ENCODE measurements around the gene AS3MT.
"Not testable (repeated sequence)": the region's sequence is repeated elsewhere in the genome, so short reads cannot be mapped to it uniquely, and the experiment has no call there.

The AS3MT gene, protein sequence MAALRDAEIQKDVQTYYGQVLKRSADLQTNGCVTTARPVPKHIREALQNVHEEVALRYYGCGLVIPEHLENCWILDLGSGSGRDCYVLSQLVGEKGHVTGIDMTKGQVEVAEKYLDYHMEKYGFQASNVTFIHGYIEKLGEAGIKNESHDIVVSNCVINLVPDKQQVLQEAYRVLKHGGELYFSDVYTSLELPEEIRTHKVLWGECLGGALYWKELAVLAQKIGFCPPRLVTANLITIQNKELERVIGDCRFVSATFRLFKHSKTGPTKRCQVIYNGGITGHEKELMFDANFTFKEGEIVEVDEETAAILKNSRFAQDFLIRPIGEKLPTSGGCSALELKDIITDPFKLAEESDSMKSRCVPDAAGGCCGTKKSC

DNA sequence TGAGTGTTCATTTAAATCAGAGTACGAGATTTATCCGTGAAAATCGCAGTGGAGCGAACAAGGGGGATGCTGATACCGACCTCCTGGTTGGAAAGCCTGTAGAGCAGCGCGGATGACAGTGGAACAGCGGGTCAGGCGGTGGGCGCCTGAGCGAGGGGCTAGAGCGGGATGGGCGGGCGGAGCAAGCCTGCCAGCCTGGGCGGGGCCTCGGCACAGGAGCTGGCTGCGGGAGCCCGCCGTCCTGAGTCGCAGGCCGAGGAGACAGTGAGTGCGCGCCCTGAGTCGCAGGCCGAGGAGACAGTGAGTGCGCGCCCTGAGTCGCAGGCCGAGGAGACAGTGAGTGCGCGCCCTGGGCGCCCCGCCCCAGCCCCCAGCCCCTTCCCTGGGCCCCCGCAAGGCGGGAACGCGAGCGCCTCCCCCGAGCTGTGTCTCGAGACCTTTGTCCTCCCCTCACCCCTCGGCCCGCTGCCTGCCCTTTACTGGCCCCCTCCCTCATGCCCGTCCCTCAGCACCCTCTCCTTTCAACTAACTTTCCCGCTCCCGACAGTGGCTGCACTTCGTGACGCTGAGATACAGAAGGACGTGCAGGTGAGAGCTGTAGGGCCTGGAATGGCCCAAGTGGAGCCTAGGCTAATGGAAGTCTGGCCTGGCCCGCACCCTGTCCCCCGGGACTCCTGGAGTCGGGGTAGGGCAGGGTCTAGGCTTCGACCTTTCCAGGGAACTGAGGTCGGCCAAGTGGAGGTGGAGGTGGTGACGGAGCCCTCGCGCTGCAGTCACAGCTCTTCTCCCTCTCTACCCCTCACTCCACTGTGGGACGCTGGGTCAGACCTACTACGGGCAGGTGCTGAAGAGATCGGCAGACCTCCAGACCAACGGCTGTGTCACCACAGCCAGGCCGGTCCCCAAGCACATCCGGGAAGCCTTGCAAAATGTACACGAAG lies at the start of gene AS3MT:
Gene AS3MT, plus strand, starts transcription at position 213 of the 941 bp plus-strand sequence. Its CDS starts 123 bp downstream, at position 336.
- no peak for DNase-seq

DNA sequence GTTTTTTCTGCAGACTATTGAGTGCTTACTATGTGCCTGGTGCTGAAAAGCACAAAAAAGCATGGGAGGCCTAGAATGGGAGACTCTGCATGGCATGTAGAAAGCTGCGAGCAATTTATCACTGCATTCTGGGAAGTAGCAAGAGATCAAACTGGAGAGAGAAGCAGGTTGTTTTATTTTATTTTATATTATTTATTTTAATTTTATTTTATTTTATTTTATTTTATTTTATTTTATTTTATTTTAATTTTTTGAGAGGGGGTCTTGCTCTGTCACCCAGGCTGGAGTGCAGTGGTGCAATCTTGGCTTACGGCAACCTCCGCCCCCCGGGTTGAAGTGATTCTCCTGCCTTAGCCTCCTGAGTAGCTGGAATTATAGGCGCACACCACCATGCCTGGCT lies 49.3 kb upstream of the AS3MT start:
- not testable (repeated sequence) for DNase-seq

DNA sequence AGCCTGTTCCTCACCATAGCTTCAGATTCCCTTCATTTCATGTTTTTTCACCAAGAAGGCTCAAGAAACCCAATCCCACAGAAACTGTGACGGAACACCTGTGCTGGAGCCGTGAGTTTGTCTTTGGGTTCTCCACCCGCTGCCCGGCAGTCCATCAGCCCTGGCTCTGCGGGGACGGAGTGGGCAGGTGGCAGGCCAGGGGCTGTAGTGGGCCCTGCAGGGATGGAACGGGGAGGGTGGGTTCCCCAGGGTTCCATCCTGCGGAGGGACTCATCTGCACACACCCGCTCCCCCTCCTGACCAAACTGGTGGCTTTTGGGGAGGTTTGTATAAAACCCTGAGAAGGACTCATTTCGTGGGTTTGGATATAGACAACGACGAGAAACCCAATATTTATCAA lies 47.0 kb upstream of the AS3MT start:
- DNase-seq, result no peak

DNA sequence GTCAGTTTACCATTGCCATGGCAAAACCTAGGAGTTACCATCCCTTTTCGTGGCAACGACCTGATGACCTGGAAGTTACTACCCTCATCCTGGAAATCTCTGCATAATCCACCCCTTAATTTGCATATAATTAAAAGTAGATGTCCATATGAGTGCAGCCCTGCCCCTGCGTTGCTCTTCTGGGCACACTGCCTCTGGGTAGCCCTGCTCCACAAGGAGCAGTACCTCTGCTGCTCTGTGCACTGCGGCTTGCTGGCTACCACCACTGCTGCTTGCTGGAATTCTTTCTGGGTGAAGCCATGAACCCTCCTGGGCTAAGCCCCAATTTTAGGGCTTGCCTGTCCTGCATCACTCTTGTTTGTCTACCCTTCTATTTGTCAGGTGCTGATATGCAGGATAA lies 44.6 kb upstream of the AS3MT start:
- no peak for DNase-seq

DNA sequence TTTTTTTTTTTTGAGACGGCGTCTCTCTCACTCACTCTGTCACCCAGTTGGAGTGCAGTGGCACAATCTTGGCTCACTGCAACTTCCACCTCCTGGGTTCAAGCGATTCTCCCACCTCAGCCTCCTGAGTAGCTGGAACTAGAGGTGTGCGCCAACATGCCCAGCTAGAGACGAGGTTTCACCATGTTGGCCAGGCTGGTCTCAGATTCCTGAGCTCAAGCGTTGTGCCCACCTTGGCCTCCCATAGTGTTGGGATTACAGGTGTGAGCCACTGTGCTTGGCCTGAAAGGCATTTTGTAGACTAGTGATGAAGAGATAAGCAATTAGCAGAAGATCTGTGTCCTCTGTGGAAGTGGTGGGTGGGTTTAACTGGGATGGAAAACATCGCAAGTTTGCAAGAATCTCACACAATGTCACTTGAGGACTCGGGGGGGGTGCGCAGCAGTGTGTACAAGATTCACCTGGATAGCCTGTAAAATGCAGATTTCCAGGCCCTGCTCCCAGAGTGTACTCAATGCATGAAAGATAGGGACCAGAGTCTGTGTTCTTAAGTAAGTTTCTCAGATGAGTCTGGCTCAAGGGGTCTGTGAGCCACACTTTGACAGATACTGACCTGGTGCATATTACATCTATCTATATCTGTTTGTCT lies 43.0 kb upstream of the AS3MT start:
- no peak for DNase-seq

DNA sequence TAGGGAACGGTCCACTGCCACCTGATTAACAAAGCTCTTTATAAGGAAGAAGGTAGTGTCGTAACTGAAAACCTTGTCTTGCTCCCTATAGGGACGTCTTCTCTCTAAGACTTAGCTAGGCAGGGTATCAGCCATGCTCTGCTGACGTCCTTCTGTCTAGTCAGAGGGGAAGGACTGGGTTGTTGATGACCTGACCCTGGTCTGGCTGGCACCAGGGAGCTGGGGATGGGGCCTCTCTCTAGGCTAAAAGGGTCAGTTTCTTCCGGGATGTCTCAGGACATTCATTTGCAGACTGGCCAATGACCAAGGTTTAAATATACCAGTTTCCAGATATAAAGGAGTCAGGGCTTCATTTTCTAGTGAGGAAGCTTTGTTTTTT lies 41.7 kb upstream of the AS3MT start:
- no peak for DNase-seq

DNA sequence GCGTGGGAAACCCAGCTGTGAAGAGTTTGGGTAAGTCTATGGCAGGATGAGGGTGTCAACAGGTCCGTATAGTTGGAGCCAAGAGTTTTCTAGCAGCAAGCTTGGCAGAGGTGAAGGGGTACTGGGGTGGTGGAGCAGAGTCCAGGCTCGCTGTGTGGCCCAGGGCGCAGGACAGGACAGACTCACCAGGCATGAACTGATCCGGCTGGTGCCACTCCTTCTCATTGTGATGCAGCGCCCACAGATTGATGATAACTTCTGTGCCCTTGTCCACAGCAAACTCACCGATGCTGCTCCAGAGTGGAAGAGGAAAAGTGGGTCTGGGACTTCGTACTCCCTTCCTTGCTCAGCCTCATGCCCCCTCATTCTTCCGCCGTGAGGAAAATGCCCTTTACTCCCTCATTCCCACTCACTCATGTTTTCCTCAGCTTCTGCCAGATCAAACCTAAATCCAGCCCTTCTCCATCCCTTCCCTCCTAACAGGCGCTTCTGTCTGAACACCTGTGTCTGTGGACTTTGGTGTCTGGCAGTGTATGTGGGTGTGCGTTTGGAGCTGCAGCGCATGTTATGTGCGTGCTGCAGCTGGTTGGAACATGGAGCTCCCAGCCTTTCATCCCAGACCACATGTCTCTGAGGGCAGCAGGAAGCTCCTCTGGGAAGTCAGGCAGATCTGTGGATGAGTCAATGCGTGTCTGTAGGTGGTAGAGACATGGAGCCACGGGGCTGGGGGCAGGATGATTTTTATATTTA lies 37.8 kb upstream of the AS3MT start:
- DNase-seq, result no peak

DNA sequence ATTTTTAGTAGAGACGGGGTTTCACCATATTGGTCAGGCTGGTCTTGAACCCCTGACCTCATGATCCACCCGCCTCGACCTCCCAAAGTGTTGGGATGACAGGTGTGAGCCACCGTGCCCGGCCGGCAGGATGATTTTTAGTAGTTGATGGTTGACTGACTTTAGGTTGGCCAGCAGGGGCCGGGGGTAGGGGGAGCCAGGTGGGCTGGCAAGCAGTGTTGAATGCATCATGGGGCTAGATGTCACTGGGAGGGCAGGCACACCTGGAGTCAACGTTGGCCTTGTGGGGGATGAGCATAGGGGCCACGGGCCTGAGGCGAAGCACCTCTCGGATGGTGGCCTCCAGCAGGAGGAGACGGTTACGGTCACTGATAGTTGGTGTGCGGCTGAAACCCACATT lies 37.0 kb upstream of the AS3MT start:
- no peak for DNase-seq

DNA sequence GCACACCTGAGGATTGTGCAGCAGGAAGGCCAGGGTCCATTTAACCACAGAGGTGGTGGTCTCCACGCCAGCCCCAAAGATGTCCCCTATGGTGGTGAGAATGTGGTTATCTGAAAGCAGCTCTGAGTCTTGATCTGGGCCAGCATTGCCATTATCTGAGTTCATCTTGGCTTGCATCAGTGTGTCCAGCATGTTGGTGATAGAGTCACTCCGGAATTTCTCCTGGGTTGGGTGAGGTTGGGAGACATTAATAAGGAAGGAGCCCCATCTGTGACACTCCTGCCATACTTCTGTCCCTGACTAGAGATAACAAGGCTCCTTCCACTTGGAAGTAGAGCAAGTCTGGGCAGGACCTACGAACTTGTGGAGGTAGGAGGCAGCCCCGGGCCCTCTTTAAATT lies 36.3 kb upstream of the AS3MT start:
- no peak for DNase-seq

DNA sequence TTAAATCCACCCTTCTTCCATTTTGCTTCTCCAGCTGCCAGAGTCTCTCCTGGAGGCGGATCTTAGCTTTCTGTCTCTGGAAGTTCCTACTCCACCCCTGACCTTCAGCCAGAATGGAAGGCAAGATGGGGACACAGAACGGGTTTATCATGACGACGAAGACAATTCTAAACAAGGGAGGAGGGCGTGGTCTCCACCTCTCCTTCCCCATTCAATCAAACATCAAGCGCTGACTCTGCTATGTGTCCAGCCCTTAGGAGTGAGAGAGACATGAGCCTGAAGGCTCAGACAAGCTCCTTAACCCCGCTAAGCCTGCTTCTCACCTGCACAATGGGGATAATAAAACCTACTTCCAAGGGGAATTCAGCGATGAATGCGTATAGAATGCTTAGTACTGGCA lies 35.1 kb upstream of the AS3MT start:
- no peak for DNase-seq

DNA sequence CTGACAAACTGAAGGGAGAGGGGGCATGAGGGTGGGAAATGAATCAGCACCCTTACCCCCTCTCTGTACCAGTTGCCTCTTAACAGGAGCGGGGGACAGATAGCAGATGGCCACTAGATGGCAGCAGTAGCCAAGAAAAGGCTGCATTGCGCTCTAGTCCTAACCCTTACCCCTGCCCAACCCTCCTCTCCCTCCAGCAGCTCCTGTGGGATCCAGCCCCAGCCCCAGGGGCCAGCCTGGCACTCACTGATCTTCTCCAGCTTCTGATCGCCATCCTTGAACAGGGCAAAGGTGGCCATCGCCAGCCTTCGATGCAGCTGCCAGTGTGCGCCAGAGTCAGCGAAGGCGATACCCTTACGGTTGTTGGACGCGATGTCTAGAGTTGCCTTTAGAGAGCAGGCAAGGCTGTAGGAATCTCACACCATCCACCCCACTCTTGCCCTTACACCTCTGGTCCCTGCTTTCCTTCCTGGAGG lies 34.2 kb upstream of the AS3MT start:
- peak; percentile 91 for DNase-seq

DNA sequence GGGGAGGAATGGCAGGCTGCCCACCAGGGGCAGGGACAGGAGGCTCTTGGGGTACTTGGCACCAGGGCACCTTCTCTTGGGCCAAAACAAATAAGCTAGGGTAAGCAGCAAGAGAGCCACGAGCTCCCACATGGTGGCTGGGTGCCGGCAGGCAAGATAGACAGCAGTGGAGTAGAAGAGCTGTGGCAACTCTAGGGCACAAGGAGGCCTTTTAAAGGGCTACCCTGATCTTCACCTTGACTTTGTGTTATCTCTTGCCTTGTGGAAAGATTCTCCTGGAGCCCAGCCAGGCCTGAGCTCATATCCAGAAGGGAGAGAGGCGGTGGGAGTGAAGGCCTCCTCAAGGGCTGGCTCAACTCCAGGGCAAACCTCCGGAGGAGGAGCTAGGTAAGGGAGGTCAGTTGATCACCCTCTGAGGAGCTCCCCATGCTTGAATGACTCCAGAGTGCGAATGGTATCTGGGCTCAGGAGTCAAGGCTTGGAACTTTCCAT lies 32.0 kb upstream of the AS3MT start, which contains the start of gene CYP17A1:
Gene CYP17A1, minus strand, starts transcription at position 184 of the 492 bp plus-strand sequence. Its CDS starts 52 bp downstream, at position 132.
- DNase-seq, result no peak

DNA sequence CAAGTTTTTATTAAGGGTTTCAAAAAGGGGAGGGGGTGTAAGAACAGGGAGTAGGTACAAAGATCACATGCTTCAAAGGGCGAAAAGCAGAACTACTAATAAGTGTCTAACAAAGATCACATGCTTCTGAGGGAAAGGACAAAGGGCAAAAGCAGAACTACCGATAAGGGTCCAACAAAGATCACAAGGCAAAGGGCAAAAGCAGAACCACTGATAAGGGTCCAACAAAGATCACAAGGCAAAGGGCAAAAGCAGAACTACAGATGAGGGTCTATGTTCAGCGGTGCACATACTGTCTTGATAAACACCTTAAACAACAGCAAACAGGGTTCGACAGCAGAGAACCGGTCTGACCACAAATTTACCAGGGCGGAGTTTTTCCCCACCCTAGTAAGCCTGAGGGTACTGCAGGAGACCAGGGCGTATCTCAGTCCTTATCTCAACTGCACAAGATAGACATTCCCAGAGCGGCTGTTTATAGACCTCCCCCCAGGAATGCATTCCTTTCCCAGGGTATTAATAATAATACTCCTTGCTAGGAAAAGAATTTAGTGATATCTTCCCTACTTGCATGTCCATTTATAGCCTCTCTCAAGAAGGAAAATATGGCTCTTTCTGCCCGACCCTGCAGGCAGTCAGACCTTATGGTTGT lies 30.9 kb upstream of the AS3MT start:
- DNase-seq, result not testable (repeated sequence)

DNA sequence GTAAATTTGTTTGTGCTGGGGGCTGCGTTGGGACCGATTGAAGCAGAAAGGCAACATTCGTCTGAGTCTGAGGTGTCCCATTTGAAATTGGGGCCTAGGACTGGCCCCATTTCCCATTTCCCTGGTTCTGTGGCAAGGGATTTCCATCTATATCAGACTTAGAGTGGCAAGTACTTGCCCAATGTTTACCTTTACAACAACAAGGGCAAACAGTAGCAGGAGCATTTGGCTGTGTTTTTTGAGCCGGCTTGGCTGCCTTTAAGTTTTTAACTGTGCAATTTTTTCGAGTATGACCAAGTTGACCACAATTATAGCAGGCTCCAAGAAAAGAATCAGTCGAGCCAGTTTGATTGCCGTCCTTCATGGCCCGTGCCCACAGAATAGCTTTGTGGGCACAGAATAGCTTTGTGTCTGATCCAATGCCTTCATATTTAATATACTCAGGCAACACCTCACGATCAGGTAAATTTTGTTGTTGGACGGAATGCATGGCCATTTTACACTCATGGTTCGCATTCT lies 27.4 kb upstream of the AS3MT start:
- DNase-seq, result no peak

DNA sequence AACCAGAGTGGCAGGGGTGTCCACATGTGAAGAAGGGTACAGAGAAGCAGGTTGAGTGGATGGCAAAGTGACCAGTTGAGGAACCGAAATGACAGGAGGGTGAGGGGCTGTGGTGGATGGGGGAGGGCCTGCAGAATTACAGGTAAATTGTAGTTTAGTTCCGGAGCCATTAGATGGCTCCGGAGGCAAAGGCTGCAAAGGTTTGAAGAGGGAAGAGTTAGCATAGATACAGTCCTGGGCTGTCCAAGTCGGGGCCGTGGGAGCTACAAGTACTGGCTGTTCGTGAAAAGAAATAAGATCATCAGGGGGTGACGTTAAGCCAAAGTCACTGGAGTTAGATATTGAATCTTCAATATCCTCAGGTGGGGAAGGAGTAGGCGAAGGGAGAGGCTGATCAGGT lies 26.1 kb upstream of the AS3MT start:
- DNase-seq, result not testable (repeated sequence)

DNA sequence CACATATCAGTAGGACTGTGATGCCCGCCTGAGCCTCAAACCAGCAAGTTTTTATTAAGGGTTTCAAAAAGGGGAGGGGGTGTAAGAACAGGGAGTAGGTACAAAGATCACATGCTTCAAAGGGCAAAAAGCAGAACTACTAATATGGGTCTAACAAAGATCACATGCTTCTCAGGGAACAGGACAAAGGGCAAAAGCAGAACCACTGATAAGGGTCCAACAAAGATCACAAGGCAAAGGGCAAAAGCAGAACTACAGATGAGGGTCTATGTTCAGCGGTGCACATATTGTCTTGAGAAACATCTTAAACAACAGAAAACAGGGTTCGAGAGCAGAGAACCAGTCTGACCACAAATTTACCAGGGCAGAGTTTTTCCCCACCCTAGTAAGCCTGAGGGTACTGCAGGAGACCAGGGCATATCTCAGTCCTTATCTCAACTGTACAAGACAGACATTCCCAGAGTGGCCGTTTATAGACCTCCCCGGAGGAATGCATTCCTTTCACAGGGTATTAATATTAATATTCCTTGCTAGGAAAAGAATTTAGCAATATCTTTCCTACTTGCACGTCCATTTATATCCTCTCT lies 25.0 kb upstream of the AS3MT start:
- DNase-seq, result not testable (repeated sequence)

DNA sequence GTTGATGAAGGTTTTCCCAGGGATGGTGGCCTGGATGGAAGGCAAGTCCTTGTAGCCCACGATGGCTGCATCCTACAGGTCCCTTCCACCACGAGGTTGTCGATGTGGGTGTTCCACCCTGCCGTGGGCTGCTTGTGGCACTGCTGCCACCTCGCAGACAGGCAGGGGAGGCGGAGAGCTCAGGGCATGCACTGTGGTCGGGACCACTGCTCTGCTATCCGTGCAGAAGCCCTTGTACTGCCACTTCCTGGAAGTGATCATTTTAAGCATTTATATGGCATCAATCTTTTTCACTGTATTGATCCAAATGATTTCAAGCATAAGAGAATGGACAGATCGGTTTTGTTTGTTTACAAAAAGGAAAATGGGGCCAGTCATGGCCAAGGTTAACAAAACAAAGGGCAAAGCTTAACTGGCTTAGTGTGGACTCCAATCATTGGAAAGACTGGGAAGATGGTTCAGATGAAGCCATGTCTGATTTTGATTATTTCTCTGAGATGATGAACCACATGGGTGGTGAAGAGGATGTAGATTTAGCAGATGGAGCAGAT lies 23.8 kb upstream of the AS3MT start:
- DNase-seq, result no peak

DNA sequence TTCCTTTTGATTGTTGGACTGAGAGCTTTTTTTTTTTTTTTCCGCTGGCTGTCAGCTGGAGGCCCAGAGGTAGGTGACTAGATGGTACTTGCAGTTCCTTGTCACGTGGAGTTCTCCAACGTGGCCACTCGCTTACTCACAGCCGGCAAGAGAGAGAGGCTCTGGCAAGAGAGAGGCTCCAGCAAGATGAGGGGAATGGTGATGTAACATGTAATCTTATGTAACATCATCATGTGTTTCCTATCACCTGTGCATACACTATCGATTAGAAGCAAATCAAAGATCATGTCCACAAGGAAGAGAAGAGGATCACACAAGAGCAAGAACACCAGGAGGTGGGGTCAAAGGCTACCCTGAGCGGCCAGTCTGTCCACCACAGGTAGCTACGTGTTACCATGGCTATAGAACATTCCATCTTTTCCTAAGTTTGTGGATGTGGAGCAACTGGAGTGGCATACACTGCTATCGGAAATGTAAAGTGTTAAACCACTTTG lies 19.2 kb upstream of the AS3MT start:
- no peak for DNase-seq

DNA sequence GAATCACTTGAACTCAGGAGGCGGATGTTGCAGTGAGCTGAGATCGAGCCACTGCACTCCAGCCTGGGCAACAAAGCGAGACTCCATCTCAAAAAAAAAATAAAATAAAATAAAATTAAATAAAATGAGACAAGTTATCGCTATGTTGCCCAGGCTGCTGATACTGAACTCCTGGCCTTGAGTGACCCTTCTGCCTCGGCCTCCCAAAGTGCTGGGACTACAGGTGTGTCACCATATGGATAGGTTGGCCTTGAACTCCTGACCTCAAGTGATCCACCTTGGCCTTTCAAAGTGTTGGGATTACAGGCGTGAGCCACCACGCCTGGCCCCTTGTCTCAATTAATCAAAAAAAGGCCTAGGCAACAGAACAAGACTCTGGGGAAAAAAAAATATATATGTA lies 16.0 kb upstream of the AS3MT start:
- DNase-seq, result not testable (repeated sequence)

DNA sequence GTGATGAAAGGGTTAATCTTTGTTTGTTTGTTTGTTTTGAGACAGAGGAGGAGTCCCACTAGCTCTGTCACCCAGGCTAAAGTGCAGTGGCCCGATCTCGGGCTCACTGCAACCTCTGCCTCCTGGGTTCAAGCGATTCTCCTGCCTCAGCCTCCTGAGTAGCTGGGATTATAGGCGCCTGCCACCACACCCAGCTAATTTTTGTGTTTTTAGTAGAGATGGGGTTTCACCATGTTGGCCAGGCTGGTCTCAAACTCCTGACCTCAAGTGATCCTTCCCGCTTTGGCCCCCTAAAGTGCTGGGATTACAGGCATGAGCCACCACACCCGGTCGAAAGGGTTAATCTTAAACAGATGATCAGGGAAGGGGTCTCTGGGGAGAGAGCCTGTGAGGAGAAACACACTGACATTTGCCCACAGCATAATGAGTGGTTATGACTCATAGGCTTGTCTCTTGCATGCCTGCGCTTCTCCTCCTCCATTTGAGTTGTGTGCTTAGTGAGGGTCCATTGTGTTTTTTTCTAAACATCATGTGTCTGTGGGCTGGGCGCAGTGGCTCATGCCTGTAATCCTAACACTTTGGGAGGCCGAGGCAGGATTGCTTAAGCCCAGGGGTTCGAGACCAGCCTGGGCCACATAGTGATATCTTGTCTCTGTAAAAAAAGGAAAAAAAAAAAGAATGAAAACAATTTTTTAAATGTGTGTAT lies 13.4 kb upstream of the AS3MT start:
- DNase-seq, result peak; percentile 14
